Breast epithelium (tissue), 4 donors: Measurements from ENCODE around the gene CABCOCO1. TPM values are rescaled to one million over a fixed set of nuclear protein-coding genes. Genes with fewer than 3 reads are reported as not detected.

Source experiments
- DNase-seq, 2 donors: peaks; one replicate each; pipeline ENCODE4 v3.0.0-alpha.2; 2019; ENCODE audit warnings: low spot score in 2 of 2
- H3K27ac ChIP-seq, 2 donors: fragments of 200-600 bp; sonication (generic) in 1 of 2; one replicate each; pipeline ENCODE4 v1.5.1; 2016 to 2019; ENCODE audit warnings: mild to moderate bottlenecking in 1 of 2
- H3K27me3 ChIP-seq, 2 donors: fragments of 200-600 bp; sonication (generic) in 1 of 2; one replicate each; pipeline versions ENCODE4 v1.5.1 to v1.6.0; 2017 to 2019; ENCODE audit warnings: control low read depth in 1 of 2, mild to moderate bottlenecking in 1 of 2
- H3K36me3 ChIP-seq: fragments of 200-600 bp; one replicate; pipeline ENCODE4 v1.5.1; 2019
- H3K4me1 ChIP-seq, 2 donors: fragments of 200-600 bp; sonication (generic); one replicate each; pipeline ENCODE4 v1.5.1; 2016 to 2019; ENCODE audit warnings: control low read depth in 1 of 2
- H3K4me3 ChIP-seq, 3 donors: fragments of 200-600 bp; sonication (generic); 1 replicate in 2 of 3; 2 replicates in 1 of 3; pipeline ENCODE4 v1.5.1; 2016 to 2019; ENCODE audit warnings: mild to moderate bottlenecking in 3 of 3, moderate library complexity in 2 of 3
- H3K9me3 ChIP-seq, 2 donors: fragments of 200-600 bp; sonication (generic) in 1 of 2; one replicate each; pipeline ENCODE4 v1.5.1; 2016 to 2019; ENCODE audit warnings: control low read depth in 1 of 2
- POLR2A ChIP-seq: fragments of 450-650 bp; IDR thresholded peaks from one replicate; pipeline ENCODE4 v1.6.1; 2016; ENCODE audit warnings: antibody characterized with exemption, mild to moderate bottlenecking, moderate library complexity
- POLR2AphosphoS5 ChIP-seq, 3 donors: sonication (generic); formaldehyde crosslinking; IDR thresholded peaks; one replicate each; pipeline ENCODE4 v1.6.1; 2017; ENCODE audit warnings: antibody characterized with exemption in 3 of 3
- intact Hi-C: fragments of 100-400 bp; cut with DNase I; formaldehyde crosslinking; loops from one replicate; pipeline ENCODE4 v1.15.1; 2023; ENCODE audit warnings: low total_unique reads
- total RNA-seq, 3 donors: library from RNA; depleted of rRNA; stranded (reverse); fragments of >200 nt; gene quantifications; one replicate each; pipeline ENCODE4 v1.1.0, GENCODE V29; 2016
- TF ChIP-seq, protein P1 (sequence below), 3 donors: fragments of 450-650 bp; IDR thresholded peaks; one replicate each; pipeline ENCODE4 v1.5.1; 2016 to 2017; ENCODE audit warnings: antibody characterized with exemption in 3 of 3, mild to moderate bottlenecking in 3 of 3, moderate library complexity in 3 of 3

The CABCOCO1 gene
- total RNA-seq, 3 donors from 2014 or later: 0.16 to 1.3 (median 1.2) TPM

DNA sequence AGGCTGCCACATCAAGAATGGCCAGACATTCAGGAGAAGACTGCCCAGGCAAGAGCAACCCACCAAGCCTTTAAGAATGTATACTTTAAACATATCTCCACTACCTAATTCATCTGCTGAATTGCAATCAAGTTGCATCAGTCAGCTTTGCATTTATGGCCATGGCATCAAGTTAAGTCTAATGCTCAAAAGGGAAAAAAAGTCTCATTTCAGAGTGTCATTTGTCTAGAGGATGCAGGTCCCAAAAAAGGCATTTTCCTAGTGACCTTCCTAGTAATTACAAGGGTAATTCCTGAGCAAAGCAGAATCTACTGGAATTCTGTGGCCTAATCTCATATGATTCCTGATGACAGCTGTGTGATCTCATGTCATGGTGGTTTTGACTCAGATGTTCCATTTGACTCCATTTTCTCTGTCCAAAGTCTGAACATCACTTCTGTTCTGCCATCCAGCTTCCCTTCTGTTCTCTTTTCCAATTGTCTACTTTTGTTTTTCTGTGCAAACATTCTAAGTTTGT is 7.3 kb upstream of the CABCOCO1 start:
- H3K9me3 ChIP-seq: no peaks in the 10 kb centered on the region
- H3K27me3 ChIP-seq: no peaks in the 10 kb centered on the region
- intact Hi-C loops: no loop called here
- no peaks in the 10 kb centered on the region for H3K4me1 ChIP-seq
- no peak overlapping the region for H3K27ac ChIP-seq
- DNase-seq: no peak
- TF ChIP-seq, protein P1, sequence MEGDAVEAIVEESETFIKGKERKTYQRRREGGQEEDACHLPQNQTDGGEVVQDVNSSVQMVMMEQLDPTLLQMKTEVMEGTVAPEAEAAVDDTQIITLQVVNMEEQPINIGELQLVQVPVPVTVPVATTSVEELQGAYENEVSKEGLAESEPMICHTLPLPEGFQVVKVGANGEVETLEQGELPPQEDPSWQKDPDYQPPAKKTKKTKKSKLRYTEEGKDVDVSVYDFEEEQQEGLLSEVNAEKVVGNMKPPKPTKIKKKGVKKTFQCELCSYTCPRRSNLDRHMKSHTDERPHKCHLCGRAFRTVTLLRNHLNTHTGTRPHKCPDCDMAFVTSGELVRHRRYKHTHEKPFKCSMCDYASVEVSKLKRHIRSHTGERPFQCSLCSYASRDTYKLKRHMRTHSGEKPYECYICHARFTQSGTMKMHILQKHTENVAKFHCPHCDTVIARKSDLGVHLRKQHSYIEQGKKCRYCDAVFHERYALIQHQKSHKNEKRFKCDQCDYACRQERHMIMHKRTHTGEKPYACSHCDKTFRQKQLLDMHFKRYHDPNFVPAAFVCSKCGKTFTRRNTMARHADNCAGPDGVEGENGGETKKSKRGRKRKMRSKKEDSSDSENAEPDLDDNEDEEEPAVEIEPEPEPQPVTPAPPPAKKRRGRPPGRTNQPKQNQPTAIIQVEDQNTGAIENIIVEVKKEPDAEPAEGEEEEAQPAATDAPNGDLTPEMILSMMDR (IDR thresholded peaks at IDR 0.05): no peak
- TF ChIP-seq POLR2A (no peak), POLR2AphosphoS5 (IDR thresholded peaks at IDR 0.05) (no peak)
- no peaks in the 10 kb centered on the region for H3K36me3 ChIP-seq
- H3K4me3 ChIP-seq: no peak overlapping the region

DNA sequence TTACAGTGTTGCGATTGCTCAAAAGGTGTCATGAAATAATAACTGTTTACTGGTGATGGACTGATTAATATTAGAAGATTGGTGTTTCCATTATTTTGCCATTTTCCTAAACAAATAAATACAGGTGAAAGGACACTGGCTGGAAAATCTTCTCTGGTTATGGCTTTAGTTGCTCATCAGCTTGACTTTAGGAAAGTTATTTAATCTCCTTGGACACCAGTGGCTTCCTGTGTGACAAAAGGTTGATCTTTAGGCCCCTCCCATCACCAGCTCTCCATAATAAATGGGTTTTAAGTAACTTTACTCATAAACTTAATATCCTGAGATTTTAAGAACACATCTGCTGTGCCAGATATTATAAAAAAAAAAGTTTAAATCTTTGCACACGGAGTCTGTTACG is 737 bp downstream of the CABCOCO1 start:
- H3K27ac ChIP-seq: no peak overlapping the region
- DNase-seq: no peak
- peak overlapping the region; percentile 54 to 79 (median 63) for H3K4me3 ChIP-seq
- intact Hi-C loops: no loop called here
- TF ChIP-seq POLR2AphosphoS5 (IDR thresholded peaks at IDR 0.05) (no peak), POLR2A (no peak)
- TF ChIP-seq, protein P1 (IDR thresholded peaks at IDR 0.05): no peak
- H3K36me3 ChIP-seq: no peaks in the 10 kb centered on the region
- H3K27me3 ChIP-seq: no peaks in the 10 kb centered on the region
- no peaks in the 10 kb centered on the region for H3K9me3 ChIP-seq
- H3K4me1 ChIP-seq: no peaks in the 10 kb centered on the region

DNA sequence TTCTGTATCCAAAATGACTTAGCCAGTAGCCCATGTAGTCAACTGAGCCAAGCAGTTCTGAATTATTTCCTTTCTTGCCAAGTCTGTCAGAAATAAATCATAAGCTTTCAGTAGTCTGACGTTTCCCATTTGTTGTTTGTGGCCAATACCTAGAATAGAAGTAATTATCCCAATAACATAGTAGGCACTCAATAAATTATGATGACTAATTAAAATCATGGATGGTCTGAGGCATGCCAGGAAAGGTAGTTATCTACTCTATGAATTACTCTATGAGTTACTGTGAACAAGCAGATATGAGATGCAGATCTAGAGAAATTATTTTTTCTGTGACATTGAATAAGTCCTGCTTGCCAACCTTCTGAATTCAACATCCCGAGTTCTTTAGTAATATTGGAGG is 2.3 kb downstream of the CABCOCO1 start:
- Histone ChIP-seq H3K36me3 (no peaks in the 10 kb centered on the region), H3K4me3 (no peak overlapping the region), H3K27ac (no peak overlapping the region), H3K27me3 (no peaks in the 10 kb centered on the region), H3K4me1 (no peaks in the 10 kb centered on the region), H3K9me3 (no peaks in the 10 kb centered on the region)
- no peak for TF ChIP-seq POLR2AphosphoS5 (IDR thresholded peaks at IDR 0.05)
- TF ChIP-seq, protein P1 (IDR thresholded peaks at IDR 0.05): no peak
- TF ChIP-seq POLR2A: no peak
- intact Hi-C loops: no loop called here
- DNase-seq: no peak

DNA sequence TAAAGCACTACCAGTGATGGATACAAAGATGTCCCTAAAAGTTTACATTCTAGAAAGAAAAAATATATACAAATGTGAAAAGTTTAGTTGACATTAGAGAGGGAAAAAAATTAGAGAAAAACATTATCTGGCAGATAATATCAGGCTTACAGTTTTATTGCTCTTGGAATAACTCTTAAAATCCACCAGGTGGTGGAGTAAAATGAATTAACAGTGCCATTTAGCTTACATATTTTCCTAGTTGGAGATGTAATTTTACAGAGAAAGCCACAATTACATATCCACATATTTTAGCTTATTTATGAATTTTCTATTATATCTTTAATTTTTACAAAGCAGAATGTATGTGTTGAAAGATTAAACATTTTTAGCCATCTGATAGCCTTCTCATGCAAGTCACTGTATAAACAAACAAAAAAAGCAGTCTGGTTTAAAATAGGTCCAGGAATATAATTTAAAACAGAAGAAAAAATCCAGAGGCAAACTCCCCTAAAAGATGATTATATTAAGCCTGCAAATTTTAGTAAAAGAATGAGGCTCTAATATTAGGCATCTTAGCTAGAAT is 6.5 kb downstream of the CABCOCO1 start:
- H3K4me3 ChIP-seq: no peak overlapping the region
- H3K36me3 ChIP-seq: no peaks in the 10 kb centered on the region
- TF ChIP-seq POLR2A: no peak
- no peak for DNase-seq
- no peaks in the 10 kb centered on the region for H3K9me3 ChIP-seq
- H3K4me1 ChIP-seq: no peaks in the 10 kb centered on the region
- H3K27me3 ChIP-seq: no peaks in the 10 kb centered on the region
- no peak overlapping the region for H3K27ac ChIP-seq
- intact Hi-C loops: no loop called here

DNA sequence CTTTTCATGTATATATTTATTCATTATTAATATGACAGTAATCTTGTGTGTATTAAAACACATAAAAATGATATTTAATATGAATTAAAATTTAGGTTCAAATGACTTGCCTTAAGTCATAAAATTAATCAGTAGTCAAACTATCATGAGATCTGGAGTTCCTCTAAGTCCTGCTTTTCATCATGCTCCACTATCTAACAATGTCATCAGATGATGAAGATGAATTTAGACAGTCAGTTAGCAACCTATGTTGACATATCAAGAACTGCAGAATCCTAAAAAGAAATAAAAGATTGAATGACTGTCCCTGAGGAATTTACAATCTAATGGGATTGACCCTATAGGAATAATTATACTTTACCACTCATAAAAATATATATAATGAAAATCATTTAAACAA is 7.1 kb downstream of the CABCOCO1 start:
- intact Hi-C loops: no loop called here
- H3K36me3 ChIP-seq: no peaks in the 10 kb centered on the region
- no peak for DNase-seq
- H3K27ac ChIP-seq: no peak overlapping the region
- no peaks in the 10 kb centered on the region for H3K9me3 ChIP-seq
- H3K4me1 ChIP-seq: no peaks in the 10 kb centered on the region
- no peak for TF ChIP-seq POLR2A
- no peak for TF ChIP-seq POLR2AphosphoS5 (IDR thresholded peaks at IDR 0.05)
- TF ChIP-seq, protein P1 (IDR thresholded peaks at IDR 0.05): no peak
- no peak overlapping the region for H3K4me3 ChIP-seq
- no peaks in the 10 kb centered on the region for H3K27me3 ChIP-seq
